K562 (cell line): ENCODE measurements around the gene PCMTD2. TPM values are rescaled to one million over a fixed set of nuclear protein-coding genes. Genes with fewer than 3 reads are reported as not detected.

ENCODE experiments used
- ATAC-seq: fragments of 200-7000 bp; cut with Tn5 transposase; 3 replicates; pipeline ENCODE4 v1.9.1; 2020; ENCODE audit warnings: moderate library complexity
- BruUV-seq: library from RNA; stranded (reverse); fragments of 400-500 nt; replicated peaks from 2 replicates; lab custom pipeline; 2021; lab: Mats Ljungman, UMichigan
- CTCF ChIA-PET: fragments of 300-600 bp; formaldehyde crosslinking; extraction: SDS; loops from one replicate; lab custom pipeline; 2021; ENCODE audit warnings: low intra/inter-chr PET ratio; lab: Yijun Ruan, JAX
- POLR2A ChIA-PET: fragments of 300-600, 350-650 bp; sonication (Branson Sonifier 250); formaldehyde crosslinking; extraction: SDS; loops from one replicate; lab custom pipeline; 2021; ENCODE audit warnings: antibody characterized with exemption, inconsistent platforms; lab: Yijun Ruan, JAX
- DNase-seq, 4 experiments: peaks; one replicate each; pipeline versions ENCODE4 v3.0.0 to v3.0.0-alpha.2; 2011 to 2018; ENCODE audit warnings: low spot score in 3 of 4, mixed read lengths in 3 of 4; ENCODE audit errors: extremely low read depth in 1 of 4
- FAIRE-seq: peaks from 2 replicates; lab custom pipeline; 2011; peaks lifted over from hg19 to GRCh38; lab: Jason Lieb, UNC
- H2AFZ ChIP-seq: 2 replicates; pipeline ENCODE4 v1.6.0; 2011; ENCODE audit warnings: low read depth, low read length, control low read depth, inconsistent platforms
- H3K27ac ChIP-seq: fragments of 200-600 bp; 3 replicates; pipeline ENCODE4 v1.8.0; 2011; ENCODE audit warnings: low read depth, mild to moderate bottlenecking, control low read depth, inconsistent platforms, low read length, moderate library complexity, mixed read lengths; ENCODE audit errors: extremely low read depth
- H3K27me3 ChIP-seq, 2 experiments: fragments of 300-600 bp in 1 of 2; 2 replicates in 1 of 2; 3 replicates in 1 of 2; pipeline versions ENCODE4 v1.6.0 to v1.8.0; 2011; ENCODE audit warnings: inconsistent platforms in 2 of 2, low read length in 2 of 2, mild to moderate bottlenecking in 1 of 2, mixed read lengths in 1 of 2, moderate library complexity in 1 of 2; ENCODE audit not compliant: control insufficient read depth in 2 of 2, insufficient read depth in 2 of 2
- H3K36me3 ChIP-seq: fragments of 300-600 bp; 3 replicates; pipeline ENCODE4 v1.8.0; 2011; ENCODE audit warnings: mild to moderate bottlenecking, low read length, inconsistent platforms; ENCODE audit not compliant: control insufficient read depth, insufficient read depth
- H3K4me1 ChIP-seq, 2 experiments: fragments of 200-600 bp in 1 of 2; replicated peaks in 1 of 2; 2 replicates in 1 of 2; 3 replicates in 1 of 2; pipeline versions ENCODE4 v1.5.1 to v1.8.0; 2011; ENCODE audit warnings: inconsistent platforms in 2 of 2, low read length in 2 of 2, mild to moderate bottlenecking in 1 of 2, mixed read lengths in 1 of 2, moderate library complexity in 1 of 2; ENCODE audit not compliant: control insufficient read depth in 2 of 2, insufficient read depth in 2 of 2
- H3K4me2 ChIP-seq: 2 replicates; pipeline ENCODE4 v1.6.1; 2011; ENCODE audit warnings: low read length, control low read depth, inconsistent platforms, mixed read lengths; ENCODE audit not compliant: insufficient read depth
- H3K4me3 ChIP-seq: fragments of 200-600 bp; sonication (generic), shearing (Covaris generic); 2 replicates; pipeline ENCODE4 v1.5.1; 2016; ENCODE audit warnings: control low read depth, inconsistent platforms
- H3K79me2 ChIP-seq: fragments of 200-600 bp; 3 replicates; pipeline ENCODE4 v1.8.0; 2011; ENCODE audit warnings: low read length, inconsistent platforms; ENCODE audit not compliant: control insufficient read depth, insufficient read depth
- H3K9ac ChIP-seq, 2 experiments: 2 replicates each; pipeline versions ENCODE4 v1.6.0 to v1.6.1; 2011; ENCODE audit warnings: low read depth in 2 of 2, low read length in 2 of 2, control low read depth in 1 of 2, inconsistent platforms in 1 of 2, mild to moderate bottlenecking in 1 of 2, mixed read lengths in 1 of 2; ENCODE audit not compliant: insufficient read depth in 1 of 2
- H3K9me1 ChIP-seq: one replicate; pipeline ENCODE4 v1.6.0; 2011; ENCODE audit warnings: inconsistent platforms, mild to moderate bottlenecking, low read length, moderate library complexity; ENCODE audit not compliant: control insufficient read depth, insufficient read depth
- H3K9me3 ChIP-seq: replicated peaks from 2 replicates; pipeline ENCODE4 v1.5.1; 2011; ENCODE audit warnings: low read depth, low read length, inconsistent platforms; ENCODE audit not compliant: control insufficient read depth, insufficient read depth
- H4K20me1 ChIP-seq: replicated peaks from 2 replicates; pipeline ENCODE4 v1.6.1; 2011; ENCODE audit warnings: low read length, inconsistent platforms, mixed read lengths; ENCODE audit not compliant: control insufficient read depth, insufficient read depth
- EHMT2 ChIP-seq: fragments of 450-650 bp; IDR thresholded peaks from 2 replicates; pipeline ENCODE4 v1.6.1; 2018; ENCODE audit warnings: antibody characterized with exemption
- HDAC8 ChIP-seq: fragments of 450-650 bp; IDR thresholded peaks from 2 replicates; pipeline ENCODE4 v1.6.1; 2016; ENCODE audit warnings: mild to moderate bottlenecking, missing genetic modification characterization, moderate library complexity, missing compliant biosample characterization
- MLLT1 ChIP-seq, 2 experiments: fragments of 450-650 bp; IDR thresholded peaks; 2 replicates each; pipeline ENCODE4 v1.6.1; 2016
- POLR2A ChIP-seq: fragments of 450-650 bp; conservative IDR thresholded peaks from 2 replicates; pipeline ENCODE4 v1.6.1; 2016
- SIX5 ChIP-seq, 2 experiments: IDR thresholded peaks; 2 replicates each; pipeline ENCODE4 v1.6.1; 2011; ENCODE audit warnings: low read length in 2 of 2, borderline replicate concordance in 1 of 2, low read depth in 1 of 2, mild to moderate bottlenecking in 1 of 2, moderate library complexity in 1 of 2; ENCODE audit not compliant: insufficient read depth in 1 of 2
- SNIP1 ChIP-seq: fragments of 450-650 bp; IDR thresholded peaks from 2 replicates; pipeline ENCODE4 v1.7.1; 2017; ENCODE audit warnings: low read depth, mild to moderate bottlenecking
- TCF7 ChIP-seq: sonication (generic); IDR thresholded peaks from 2 replicates; pipeline ENCODE4 v1.6.1; 2016; ENCODE audit warnings: antibody characterized with exemption, borderline replicate concordance
- ZBTB9 ChIP-seq: fragments of 450-650 bp; formaldehyde crosslinking; IDR thresholded peaks from 2 replicates; pipeline ENCODE4 v1.4.0; 2020; ENCODE audit warnings: mild to moderate bottlenecking, moderate library complexity
- WGBS: fragments of 100-300 bp; shearing (Covaris generic); methylation state at CpG from one replicate; pipeline ENCODE4 v1.1.6; 2016; ENCODE audit warnings: low coverage, mixed read lengths; ENCODE audit not compliant: insufficient coverage; ENCODE audit errors: missing lambda C conversion rate; 5-methylcytosine and 5-hydroxymethylcytosine counted together
- in situ Hi-C: fragments of 300-500 bp; cut with MboI; formaldehyde crosslinking; loops from 4 replicates; pipeline ENCODE4 v1.15.0; 2018; ENCODE audit warnings: inconsistent platforms, mixed read lengths
- intact Hi-C: fragments of 100-400 bp; cut with micrococcal nuclease; formaldehyde crosslinking; loops from 2 replicates; pipeline ENCODE4 v1.14.2; 2022
- polyA plus RNA-seq, 8 experiments: library from polyadenylated mRNA; depleted of rRNA in 4 of 8; stranded (reverse) in 5 of 8; unstranded in 3 of 8; fragments of >200 nt; fragmentation: Nextera tagmentation in 2 of 8; fragmentation: Illumina TruSeq in 1 of 8; extraction: Ambion mirVana in 2 of 8; extraction: Trizol in 1 of 8; gene quantifications; 2 replicates each; pipeline versions ENCODE4 v1.2.1 to v1.2.3, GENCODE V29; 2011 to 2014; ENCODE audit warnings: inconsistent platforms in 1 of 8, missing spikeins in 1 of 8
- total RNA-seq, 7 experiments: library from RNA; depleted of rRNA in 6 of 7; stranded (reverse); fragments of >200 nt in 6 of 7; fragmentation: Illumina TruSeq in 2 of 7; extraction: Trizol in 2 of 7; gene quantifications; 2 replicates each; pipeline versions ENCODE4 v1.2.1 to v1.2.3, GENCODE V29; 2011 to 2021; ENCODE audit warnings: low replicate concordance in 1 of 7

Gene PCMTD2
- total and polyA plus RNA-seq, 9 of the 15 experiments (the other 6 are each of a cell fraction or from before 2014, with no cell fraction given) = 11.3 to 49.3 (median 28.4) TPM

GRCh38 chr20:64210656-64211369, 44.7 kb upstream of the PCMTD2 start:
- CTCF ChIA-PET = no interaction called here
- Histone ChIP-seq H4K20me1 (peaks cover 20% of the 10 kb centered on the region), H3K27me3 (peaks cover 51 to 87% of the 10 kb centered on the region in 2 experiments), H3K9ac (peak overlapping the region in 1 of 2 experiments; percentile 54; a peak in 1 of 4 replicates), H3K27ac (no peak overlapping the region), H3K79me2 (no peaks in the 10 kb centered on the region), H3K9me3 (no peaks in the 10 kb centered on the region), H3K9me1 (no peaks in the 10 kb centered on the region), H3K4me3 (no peak overlapping the region), H2AFZ (no peak overlapping the region), H3K4me2 (no peak overlapping the region), H3K36me3 (no peaks in the 10 kb centered on the region), H3K4me1 (peaks cover 3 to 21% of the 10 kb centered on the region in 2 experiments; a peak in 4 of 5 replicates)
- TF ChIP-seq SIX5 (IDR thresholded peaks at IDR 0.05; ENCODE audit: borderline replicate concordance in 1 of 2, insufficient read depth in 1 of 2, low read depth in 1 of 2, low read length in 2 of 2) = no peak
- TF ChIP-seq ZBTB9 (CRISPR knock-in tag) = no peak
- TF ChIP-seq TCF7 = no peak
- TF ChIP-seq POLR2A = no peak
- TF ChIP-seq HDAC8 (tag) = no peak
- no peak for TF ChIP-seq SNIP1
- no peak for TF ChIP-seq MLLT1 (IDR thresholded peaks at IDR 0.05)
- TF ChIP-seq EHMT2 = no peak
- intact Hi-C loops = no loop called here
- WGBS = 5% methylated on average over 15 of the region's 15 CpGs
- no TSS peak for BruUV-seq
- POLR2A ChIA-PET = interaction anchor here (1.2 to 1.6 kb wide), 2 partner anchors 8 to 12 kb away, joined by 4 to 7 read pairs; no protein-coding TSS in a partner anchor
- DNase-seq (no peak), FAIRE-seq (no peak), ATAC-seq (no peak)
- in situ Hi-C loops = no loop called here
